HepG2 (cell line): ENCODE measurements around the gene PCIF1. TPM values are rescaled to one million over a fixed set of nuclear protein-coding genes. Genes with fewer than 3 reads are reported as not detected.

ENCODE experiments used
- ASH2L ChIP-seq: fragments of 300-600, 200-600 bp; sonication (generic); IDR thresholded peaks from 2 replicates; pipeline ENCODE4 v1.7.0; 2017; ENCODE audit warnings: low read depth, mild to moderate bottlenecking, moderate library complexity, mixed read lengths, low read length; ENCODE audit not compliant: insufficient read length
- DR1 ChIP-seq: sonication (generic); formaldehyde crosslinking; IDR thresholded peaks from 2 replicates; pipeline ENCODE4 v1.8.0; 2021; ENCODE audit warnings: mild to moderate bottlenecking, missing genetic modification reagents, inconsistent platforms
- EEA1 ChIP-seq: sonication (generic); formaldehyde crosslinking; IDR thresholded peaks from 2 replicates; pipeline ENCODE4 v1.5.1; 2020; ENCODE audit warnings: mild to moderate bottlenecking, missing genetic modification reagents, borderline replicate concordance
- HDAC6 ChIP-seq: fragments of 200-600 bp; sonication (generic); IDR thresholded peaks from 2 replicates; pipeline ENCODE4 v1.7.0; 2017; ENCODE audit warnings: mild to moderate bottlenecking, antibody characterized with exemption, low read length, low read depth
- HIVEP1 ChIP-seq: sonication (generic); formaldehyde crosslinking; IDR thresholded peaks from 2 replicates; pipeline ENCODE4 v1.4.0; 2020; ENCODE audit warnings: mild to moderate bottlenecking, missing genetic modification reagents
- MATR3 ChIP-seq: sonication (generic); formaldehyde crosslinking; IDR thresholded peaks from 2 replicates; pipeline ENCODE4 v1.4.0; 2020; ENCODE audit warnings: missing genetic modification reagents
- NBN ChIP-seq: fragments of 450-650 bp; conservative IDR thresholded peaks from 2 replicates; pipeline ENCODE4 v1.6.1; 2017
- NCOA2 ChIP-seq: sonication (generic); formaldehyde crosslinking; IDR thresholded peaks from 2 replicates; pipeline ENCODE4 v1.8.0; 2022; ENCODE audit warnings: inconsistent platforms
- NFKBIZ ChIP-seq: IDR thresholded peaks from 2 replicates; pipeline ENCODE4 v1.6.1; 2018; ENCODE audit warnings: missing genetic modification reagents, missing compliant biosample characterization
- POLR2A ChIP-seq, 2 experiments: IDR thresholded peaks; 2 replicates each; pipeline ENCODE4 v1.6.1; 2011; ENCODE audit warnings: low read depth in 2 of 2, low read length in 2 of 2, mild to moderate bottlenecking in 1 of 2, moderate library complexity in 1 of 2; ENCODE audit not compliant: insufficient read depth in 1 of 2
- RARA ChIP-seq: IDR thresholded peaks from 2 replicates; pipeline ENCODE4 v1.6.1; 2016; ENCODE audit warnings: missing genetic modification reagents, missing compliant biosample characterization
- RBAK ChIP-seq: sonication (generic); formaldehyde crosslinking; IDR thresholded peaks from 2 replicates; pipeline ENCODE4 v1.5.1; 2020; ENCODE audit warnings: mild to moderate bottlenecking, missing genetic modification reagents
- TBX2 ChIP-seq: sonication (generic); formaldehyde crosslinking; IDR thresholded peaks from 2 replicates; pipeline ENCODE4 v1.5.0; 2020; ENCODE audit warnings: missing genetic modification reagents, mild to moderate bottlenecking, borderline replicate concordance
- TOE1 ChIP-seq: sonication (generic); formaldehyde crosslinking; IDR thresholded peaks from 2 replicates; pipeline ENCODE4 v1.4.0; 2020; ENCODE audit warnings: mild to moderate bottlenecking, missing genetic modification reagents
- ZC3H13 ChIP-seq: sonication (generic); formaldehyde crosslinking; IDR thresholded peaks from 2 replicates; pipeline ENCODE4 v1.8.1; 2023; ENCODE audit warnings: mild to moderate bottlenecking, missing genetic modification reagents, moderate library complexity
- ZNF263 ChIP-seq: sonication (generic); formaldehyde crosslinking; IDR thresholded peaks from 2 replicates; pipeline ENCODE4 v1.4.0; 2020; ENCODE audit warnings: missing genetic modification reagents
- ZNF331 ChIP-seq: sonication (generic); formaldehyde crosslinking; IDR thresholded peaks from 2 replicates; pipeline ENCODE4 v1.4.0; 2020; ENCODE audit warnings: missing genetic modification reagents
- ZNF335 ChIP-seq: sonication (generic); formaldehyde crosslinking; IDR thresholded peaks from 2 replicates; pipeline ENCODE4 v1.4.0; 2020; ENCODE audit warnings: missing genetic modification reagents
- ZNF382 ChIP-seq: sonication (generic); formaldehyde crosslinking; IDR thresholded peaks from 2 replicates; pipeline ENCODE4 v1.5.0; 2020; ENCODE audit warnings: missing genetic modification reagents, mild to moderate bottlenecking, borderline replicate concordance
- ZNF530 ChIP-seq: sonication (generic); formaldehyde crosslinking; IDR thresholded peaks from 2 replicates; pipeline ENCODE4 v1.5.0; 2020; ENCODE audit warnings: low read depth, mild to moderate bottlenecking, missing genetic modification reagents
- ZNF660 ChIP-seq: sonication (generic); formaldehyde crosslinking; IDR thresholded peaks from 2 replicates; pipeline ENCODE4 v1.5.1; 2020; ENCODE audit warnings: mild to moderate bottlenecking, low read depth, missing genetic modification reagents, borderline replicate concordance
- polyA plus RNA-seq, 8 experiments: library from polyadenylated mRNA; depleted of rRNA in 3 of 8; stranded (reverse) in 7 of 8; unstranded in 1 of 8; fragments of >200 nt; fragmentation: Illumina TruSeq in 4 of 8; extraction: Trizol in 4 of 8; gene quantifications; 2 replicates each; pipeline versions ENCODE4 v1.2.1 to v1.2.3, GENCODE V29; 2011 to 2016; ENCODE audit warnings: low read depth in 4 of 8, missing spikeins in 1 of 8, mixed read lengths in 1 of 8; ENCODE audit not compliant: insufficient read depth in 1 of 8
- total RNA-seq, 5 experiments: library from RNA; depleted of rRNA; stranded (reverse); fragments of >200 nt; fragmentation: Illumina TruSeq; extraction: Trizol; gene quantifications; 2 replicates each; pipeline ENCODE4 v1.2.3, GENCODE V29; 2016; ENCODE audit warnings: low read depth in 1 of 5
- TF ChIP-seq, protein P1 (sequence below): sonication (generic); formaldehyde crosslinking; IDR thresholded peaks from 2 replicates; pipeline ENCODE4 v1.4.0; 2020; ENCODE audit warnings: missing genetic modification reagents, borderline replicate concordance
- TF ChIP-seq, protein P2 (sequence below): sonication (generic); formaldehyde crosslinking; IDR thresholded peaks from 2 replicates; pipeline ENCODE4 v1.8.0; 2022; ENCODE audit warnings: mild to moderate bottlenecking, missing genetic modification reagents; ENCODE audit not compliant: insufficient replicate concordance
- TF ChIP-seq, protein P3 (sequence below): IDR thresholded peaks from 2 replicates; pipeline ENCODE4 v1.6.1; 2016

The PCIF1 gene
- total and polyA plus RNA-seq, 2 of the 13 experiments (the other 11 are each of a cell fraction or from before 2014, with no cell fraction given) = 20.9 to 24.4 TPM

DNA sequence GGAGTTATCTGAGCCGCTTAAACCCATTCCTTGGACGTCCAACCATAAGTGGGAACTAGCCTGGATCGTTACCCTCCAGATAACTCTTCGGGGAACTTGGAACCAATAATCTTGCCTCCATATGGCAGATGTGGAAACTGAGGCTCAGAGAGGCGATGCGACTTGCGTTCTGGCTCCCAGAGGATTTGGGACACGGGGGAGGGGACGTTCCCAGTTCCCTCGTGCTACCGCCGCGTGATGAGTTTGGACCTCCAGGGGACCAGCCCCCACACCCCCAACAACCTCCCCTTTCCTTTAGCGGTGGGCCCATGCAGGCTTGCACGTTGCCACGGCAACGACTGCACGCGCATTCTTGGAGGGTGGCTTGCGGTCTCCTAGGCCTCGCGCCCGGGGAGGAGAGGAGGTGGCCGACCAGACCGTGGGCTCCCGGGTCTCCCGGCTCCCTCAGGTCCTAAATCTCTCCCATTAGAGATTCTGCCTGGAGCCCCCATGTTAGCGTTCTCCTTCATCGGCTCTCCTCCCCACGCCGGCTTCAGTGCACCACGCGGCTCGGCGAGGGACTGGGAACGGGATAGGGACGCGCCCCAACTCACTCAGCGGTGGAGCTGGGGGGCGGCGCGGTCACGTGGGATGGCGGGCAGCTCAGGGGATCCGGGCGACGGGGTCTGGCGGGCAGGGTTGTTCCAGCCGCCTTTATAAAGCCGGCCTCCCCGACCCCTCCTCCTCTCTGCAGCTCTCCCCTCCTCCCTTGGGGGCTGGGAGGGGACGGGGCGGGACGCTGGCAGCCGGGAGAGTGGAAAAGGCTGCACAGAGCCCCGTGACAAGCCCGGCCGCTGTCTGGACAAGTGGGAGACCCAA is 22.8 kb upstream of the PCIF1 start, which contains the start of gene PLTP (continued):
- TF ChIP-seq NBN (no peak), TBX2 (CRISPR knock-in tag) (no peak), MATR3 (CRISPR knock-in tag) (no peak), HDAC6 (no peak), HIVEP1 (CRISPR knock-in tag) (peak; percentile 35; the same call in 1 of the 2 replicates), ZNF331 (CRISPR knock-in tag) (0 out of 2 replicates have a peak, but pooled peaks have one; percentile 14), ZNF263 (CRISPR knock-in tag) (peak; percentile 67; the same call in 1 of the 2 replicates), ZNF530 (CRISPR knock-in tag) (no peak), ASH2L (no peak), RBAK (CRISPR knock-in tag) (0 out of 2 replicates have a peak, but pooled peaks have one; percentile 19), EEA1 (no peak), ZC3H13 (no peak), ZNF335 (CRISPR knock-in tag) (no peak), NCOA2 (no peak), DR1 (CRISPR knock-in tag) (peak; percentile 75; the same call in 1 of the 2 replicates), NFKBIZ (no peak), TOE1 (CRISPR knock-in tag) (no peak), POLR2A (IDR thresholded peaks at IDR 0.05; ENCODE audit: insufficient read depth in 1 of 2, low read depth in 2 of 2, low read length in 2 of 2) (peak in 1 of 2 experiments; percentile 73; a peak in 3 of 4 replicates), RARA (CRISPR knock-in tag) (no peak), ZNF382 (CRISPR knock-in tag) (no peak), ZNF660 (CRISPR knock-in tag) (peak; percentile 84; the same call in 1 of the 2 replicates)
- TF ChIP-seq, protein P1, sequence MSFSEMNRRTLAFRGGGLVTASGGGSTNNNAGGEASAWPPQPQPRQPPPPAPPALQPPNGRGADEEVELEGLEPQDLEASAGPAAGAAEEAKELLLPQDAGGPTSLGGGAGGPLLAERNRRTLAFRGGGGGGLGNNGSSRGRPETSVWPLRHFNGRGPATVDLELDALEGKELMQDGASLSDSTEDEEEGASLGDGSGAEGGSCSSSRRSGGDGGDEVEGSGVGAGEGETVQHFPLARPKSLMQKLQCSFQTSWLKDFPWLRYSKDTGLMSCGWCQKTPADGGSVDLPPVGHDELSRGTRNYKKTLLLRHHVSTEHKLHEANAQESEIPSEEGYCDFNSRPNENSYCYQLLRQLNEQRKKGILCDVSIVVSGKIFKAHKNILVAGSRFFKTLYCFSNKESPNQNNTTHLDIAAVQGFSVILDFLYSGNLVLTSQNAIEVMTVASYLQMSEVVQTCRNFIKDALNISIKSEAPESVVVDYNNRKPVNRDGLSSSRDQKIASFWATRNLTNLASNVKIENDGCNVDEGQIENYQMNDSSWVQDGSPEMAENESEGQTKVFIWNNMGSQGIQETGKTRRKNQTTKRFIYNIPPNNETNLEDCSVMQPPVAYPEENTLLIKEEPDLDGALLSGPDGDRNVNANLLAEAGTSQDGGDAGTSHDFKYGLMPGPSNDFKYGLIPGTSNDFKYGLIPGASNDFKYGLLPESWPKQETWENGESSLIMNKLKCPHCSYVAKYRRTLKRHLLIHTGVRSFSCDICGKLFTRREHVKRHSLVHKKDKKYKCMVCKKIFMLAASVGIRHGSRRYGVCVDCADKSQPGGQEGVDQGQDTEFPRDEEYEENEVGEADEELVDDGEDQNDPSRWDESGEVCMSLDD (CRISPR knock-in tag) = no peak
- TF ChIP-seq, protein P2, sequence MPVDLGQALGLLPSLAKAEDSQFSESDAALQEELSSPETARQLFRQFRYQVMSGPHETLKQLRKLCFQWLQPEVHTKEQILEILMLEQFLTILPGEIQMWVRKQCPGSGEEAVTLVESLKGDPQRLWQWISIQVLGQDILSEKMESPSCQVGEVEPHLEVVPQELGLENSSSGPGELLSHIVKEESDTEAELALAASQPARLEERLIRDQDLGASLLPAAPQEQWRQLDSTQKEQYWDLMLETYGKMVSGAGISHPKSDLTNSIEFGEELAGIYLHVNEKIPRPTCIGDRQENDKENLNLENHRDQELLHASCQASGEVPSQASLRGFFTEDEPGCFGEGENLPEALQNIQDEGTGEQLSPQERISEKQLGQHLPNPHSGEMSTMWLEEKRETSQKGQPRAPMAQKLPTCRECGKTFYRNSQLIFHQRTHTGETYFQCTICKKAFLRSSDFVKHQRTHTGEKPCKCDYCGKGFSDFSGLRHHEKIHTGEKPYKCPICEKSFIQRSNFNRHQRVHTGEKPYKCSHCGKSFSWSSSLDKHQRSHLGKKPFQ (CRISPR knock-in tag) = no peak
- TF ChIP-seq, protein P3, sequence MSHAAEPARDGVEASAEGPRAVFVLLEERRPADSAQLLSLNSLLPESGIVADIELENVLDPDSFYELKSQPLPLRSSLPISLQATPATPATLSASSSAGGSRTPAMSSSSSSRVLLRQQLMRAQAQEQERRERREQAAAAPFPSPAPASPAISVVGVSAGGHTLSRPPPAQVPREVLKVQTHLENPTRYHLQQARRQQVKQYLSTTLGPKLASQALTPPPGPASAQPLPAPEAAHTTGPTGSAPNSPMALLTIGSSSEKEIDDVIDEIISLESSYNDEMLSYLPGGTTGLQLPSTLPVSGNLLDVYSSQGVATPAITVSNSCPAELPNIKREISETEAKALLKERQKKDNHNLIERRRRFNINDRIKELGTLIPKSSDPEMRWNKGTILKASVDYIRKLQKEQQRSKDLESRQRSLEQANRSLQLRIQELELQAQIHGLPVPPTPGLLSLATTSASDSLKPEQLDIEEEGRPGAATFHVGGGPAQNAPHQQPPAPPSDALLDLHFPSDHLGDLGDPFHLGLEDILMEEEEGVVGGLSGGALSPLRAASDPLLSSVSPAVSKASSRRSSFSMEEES (CRISPR knock-in tag) = peak; percentile 15; the same call in 1 of the 2 replicates
